ENCODE measurements around the gene ELL2. TPM values are rescaled to one million over a fixed set of nuclear protein-coding genes. Genes with fewer than 3 reads are reported as not detected.

ELL2 gene
- total and polyA plus RNA-seq, 2 donors (not counting 1 experiment from before 2014, with no cell fraction given), result 7.2 to 27.0 TPM

DNA sequence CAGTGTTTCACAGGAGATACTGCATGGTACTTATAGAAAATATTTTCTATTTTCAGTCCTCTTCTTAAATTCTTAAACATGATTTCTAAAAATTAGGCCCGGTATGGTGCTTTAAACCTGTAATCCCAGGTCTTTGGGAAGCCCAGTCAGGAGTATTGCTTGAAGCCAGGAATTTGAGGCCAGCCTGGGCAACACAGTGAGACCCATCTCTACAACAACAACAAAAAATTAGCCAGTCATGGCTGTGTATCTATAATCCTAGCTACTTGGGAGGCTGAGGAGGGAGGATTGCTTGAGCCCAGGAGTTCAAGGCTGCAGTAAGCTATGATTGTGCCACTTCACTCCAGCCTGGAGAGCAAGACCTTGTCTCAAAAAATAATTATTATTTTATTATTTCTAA, 23.3 kb downstream of the ELL2 start:
- WGBS (ENCODE audit: insufficient coverage), result 100% methylated on average over 1 of the region's 1 CpG
- Mint-ChIP-seq H3K4me3 (no peak overlapping the region), H3K4me1 (peaks cover 5% of the 10 kb centered on the region), H3K27me3 (no peaks in the 10 kb centered on the region), H3K27ac (no peak overlapping the region), H3K9me3 (ENCODE audit: insufficient read depth) (no peaks in the 10 kb centered on the region)
- ChIA-PET CTCF (interaction anchor here (0.6 kb wide), 1 partner anchor 173 kb away, joined by 3 read pairs; no protein-coding TSS in a partner anchor), POLR2A (no interaction called here)
- TF ChIP-seq EZH2 (IDR thresholded peaks at IDR 0.05; ENCODE audit: borderline replicate concordance, insufficient read depth, low read depth, low read length, poor library complexity, severe bottlenecking), result no peak
- Histone ChIP-seq H3K9me3 (ENCODE audit: control extremely low read depth in 1 of 3, control insufficient read depth in 2 of 3, insufficient read depth in 1 of 3, low read length in 2 of 3) (no peaks in the 10 kb centered on the region), H3K4me2 (replicated peaks; ENCODE audit: low read depth, low read length, poor library complexity, severe bottlenecking) (no peak overlapping the region), H3K36me3 (replicated peaks in 1 of 2; ENCODE audit: control extremely low read depth in 1 of 2, control insufficient read depth in 1 of 2, extremely low read depth in 1 of 2, insufficient read depth in 2 of 2, low read length in 1 of 2) (peaks cover 0 to 3% of the 10 kb centered on the region in 2 experiments), H3K4me1 (ENCODE audit: control insufficient read depth in 2 of 2, insufficient read depth in 2 of 2, low read length in 2 of 2) (no peaks in the 10 kb centered on the region), H3K27ac (ENCODE audit: low read length in 2 of 2) (no peak overlapping the region), H2AFZ (ENCODE audit: insufficient read depth, low read depth, low read length, poor library complexity, severe bottlenecking) (no peak overlapping the region), H4K20me1 (ENCODE audit: control insufficient read depth, insufficient read depth, low read length, poor library complexity, severe bottlenecking) (no peaks in the 10 kb centered on the region), H3K4me3 (ENCODE audit: control extremely low read depth in 1 of 5, extremely low read depth in 1 of 5, insufficient read depth in 1 of 5, low read depth in 2 of 5, low read length in 4 of 5) (no peak overlapping the region), H3K27me3 (replicated peaks in 1 of 4; ENCODE audit: control extremely low read depth in 1 of 4, control insufficient read depth in 3 of 4, insufficient read depth in 4 of 4, low read length in 3 of 4) (no peaks in the 10 kb centered on the region), H3K9ac (ENCODE audit: low read length) (no peak overlapping the region), H3K79me2 (ENCODE audit: control insufficient read depth, insufficient read depth, low read length) (no peaks in the 10 kb centered on the region)
- DNase-seq, result no peak
- intact Hi-C loops (cut with micrococcal nuclease), result no loop called here
- ATAC-seq (ENCODE audit: low read depth), result no peak

- Histone ChIP-seq H3K9ac (ENCODE audit: low read length) (no peak overlapping the region), H2AFZ (ENCODE audit: insufficient read depth, low read depth, low read length, poor library complexity, severe bottlenecking) (no peak overlapping the region), H3K79me2 (ENCODE audit: control insufficient read depth, insufficient read depth, low read length) (no peaks in the 10 kb centered on the region), H4K20me1 (ENCODE audit: control insufficient read depth, insufficient read depth, low read length, poor library complexity, severe bottlenecking) (no peaks in the 10 kb centered on the region), H3K36me3 (replicated peaks in 1 of 2; ENCODE audit: control extremely low read depth in 1 of 2, control insufficient read depth in 1 of 2, extremely low read depth in 1 of 2, insufficient read depth in 2 of 2, low read length in 1 of 2) (peaks cover 0 to 3% of the 10 kb centered on the region in 2 experiments), H3K4me2 (replicated peaks; ENCODE audit: low read depth, low read length, poor library complexity, severe bottlenecking) (no peak overlapping the region), H3K4me1 (ENCODE audit: control insufficient read depth in 2 of 2, insufficient read depth in 2 of 2, low read length in 2 of 2) (no peaks in the 10 kb centered on the region), H3K9me3 (ENCODE audit: control extremely low read depth in 1 of 3, control insufficient read depth in 2 of 3, insufficient read depth in 1 of 3, low read length in 2 of 3) (no peaks in the 10 kb centered on the region), H3K4me3 (ENCODE audit: control extremely low read depth in 1 of 5, extremely low read depth in 1 of 5, insufficient read depth in 1 of 5, low read depth in 2 of 5, low read length in 4 of 5) (no peak overlapping the region), H3K27ac (ENCODE audit: low read length in 2 of 2) (no peak overlapping the region), H3K27me3 (replicated peaks in 1 of 4; ENCODE audit: control extremely low read depth in 1 of 4, control insufficient read depth in 3 of 4, insufficient read depth in 4 of 4, low read length in 3 of 4) (no peaks in the 10 kb centered on the region)
- Mint-ChIP-seq H3K27ac (no peak overlapping the region), H3K4me3 (no peak overlapping the region), H3K9me3 (ENCODE audit: insufficient read depth) (no peaks in the 10 kb centered on the region), H3K27me3 (no peaks in the 10 kb centered on the region), H3K4me1 (peaks cover 5% of the 10 kb centered on the region)
- TF ChIP-seq EZH2 (IDR thresholded peaks at IDR 0.05; ENCODE audit: borderline replicate concordance, insufficient read depth, low read depth, low read length, poor library complexity, severe bottlenecking), result no peak
- intact Hi-C loops (cut with micrococcal nuclease), result no loop called here
- ChIA-PET CTCF (interaction anchor here (0.6 kb wide), 1 partner anchor 173 kb away, joined by 3 read pairs; no protein-coding TSS in a partner anchor), POLR2A (no interaction called here)
- WGBS (ENCODE audit: insufficient coverage), result no CpG with 5 or more reads among the region's 3 CpGs
- DNase-seq (no peak), ATAC-seq (ENCODE audit: low read depth) (no peak)
Measured at GRCh38 chr5:95937607-95938152, 24.0 kb downstream of the ELL2 start.
